GM12878 (cell line): Measurements from ENCODE around the gene SET. TPM values are rescaled to one million over a fixed set of nuclear protein-coding genes. Genes with fewer than 3 reads are reported as not detected.

Experiments
- ATAC-seq: fragments of 200-7000 bp; cut with Tn5 transposase; 3 replicates; pipeline ENCODE4 v1.9.1; 2020; ENCODE audit warnings: mild to moderate bottlenecking, moderate library complexity
- BruUV-seq: library from RNA; stranded (reverse); fragments of 400-500 nt; replicated peaks from 2 replicates; lab custom pipeline; 2021; lab: Mats Ljungman, UMichigan
- CTCF ChIA-PET: fragments of 300-600 bp; sonication (Branson Sonifier 250); formaldehyde crosslinking; extraction: SDS; loops from one replicate; lab custom pipeline; 2021; ENCODE audit warnings: inconsistent platforms; lab: Yijun Ruan, JAX
- POLR2A ChIA-PET: fragments of 350-600 bp; formaldehyde crosslinking; extraction: SDS; loops from one replicate; lab custom pipeline; 2021; ENCODE audit warnings: inconsistent platforms; lab: Charles Lee
- RAD21 ChIA-PET: fragments of 300-600 bp; sonication (Branson Sonifier 250); formaldehyde crosslinking; loops from one replicate; lab custom pipeline; 2023; ENCODE audit warnings: antibody characterized with exemption; ENCODE audit not compliant: unreplicated experiment; lab: Charles Lee
- SMC1A ChIA-PET: fragments of 300-600 bp; sonication (Branson Sonifier 250); formaldehyde crosslinking; loops from one replicate; lab custom pipeline; 2023; ENCODE audit not compliant: unreplicated experiment, uncharacterized antibody; lab: Charles Lee
- DNase-seq: peaks from one replicate; pipeline ENCODE4 v3.0.0-alpha.2; 2011; ENCODE audit warnings: low read depth, low spot score
- FAIRE-seq: peaks from 3 replicates; lab custom pipeline; 2011; peaks lifted over from hg19 to GRCh38; lab: Jason Lieb, UNC
- H2AFZ ChIP-seq: 2 replicates; pipeline ENCODE4 v1.6.0; 2011; ENCODE audit warnings: low read depth, low read length, control low read depth; ENCODE audit not compliant: control insufficient read depth
- H3K27ac ChIP-seq: 2 replicates; pipeline ENCODE4 v1.5.1; 2011; ENCODE audit warnings: control low read depth; ENCODE audit not compliant: control insufficient read depth, insufficient read depth
- H3K27me3 ChIP-seq, 2 experiments: replicated peaks in 1 of 2; 2 replicates each; pipeline versions ENCODE4 v1.6.0 to v1.6.1; 2011; ENCODE audit warnings: low read length in 1 of 2; ENCODE audit not compliant: control insufficient read depth in 2 of 2, insufficient read depth in 2 of 2
- H3K36me3 ChIP-seq, 2 experiments: 2 replicates each; pipeline ENCODE4 v1.5.1; 2011; ENCODE audit warnings: low read length in 1 of 2; ENCODE audit not compliant: control insufficient read depth in 2 of 2, insufficient read depth in 2 of 2
- H3K4me1 ChIP-seq: 2 replicates; pipeline ENCODE4 v1.6.1; 2011; ENCODE audit warnings: mild to moderate bottlenecking, low read length, moderate library complexity, mixed read lengths; ENCODE audit not compliant: control insufficient read depth, insufficient read depth
- H3K4me2 ChIP-seq: 2 replicates; pipeline ENCODE4 v1.6.0; 2011; ENCODE audit warnings: control low read depth; ENCODE audit not compliant: control insufficient read depth, insufficient read depth
- H3K4me3 ChIP-seq: fragments of 200-600 bp; sonication (generic); 2 replicates; pipeline ENCODE4 v1.5.1; 2016
- H3K79me2 ChIP-seq: 2 replicates; pipeline ENCODE4 v1.6.0; 2011; ENCODE audit warnings: low read length; ENCODE audit not compliant: control insufficient read depth, insufficient read depth
- H3K9ac ChIP-seq: 2 replicates; pipeline ENCODE4 v1.8.0; 2011; ENCODE audit warnings: low read length, control low read depth, mixed read lengths; ENCODE audit not compliant: control insufficient read depth, insufficient read depth
- H3K9me3 ChIP-seq: replicated peaks from 3 replicates; pipeline ENCODE4 v1.5.1; 2011; ENCODE audit warnings: mild to moderate bottlenecking, low read length; ENCODE audit not compliant: control insufficient read depth, insufficient read depth
- H4K20me1 ChIP-seq: 2 replicates; pipeline ENCODE4 v1.6.0; 2011; ENCODE audit not compliant: control insufficient read depth, insufficient read depth
- ELK1 ChIP-seq: IDR thresholded peaks from 2 replicates; pipeline ENCODE4 v1.6.1; 2012; ENCODE audit warnings: low read depth, low read length, improper control_type of control experiment
- ETV6 ChIP-seq, 2 experiments: fragments of 450-650 bp in 1 of 2; IDR thresholded peaks in 1 of 2; conservative IDR thresholded peaks in 1 of 2; 2 replicates each; pipeline ENCODE4 v1.6.1; 2014; ENCODE audit warnings: antibody characterized with exemption in 1 of 2, borderline replicate concordance in 1 of 2, low read depth in 1 of 2, mild to moderate bottlenecking in 1 of 2, moderate library complexity in 1 of 2
- MTA2 ChIP-seq: fragments of 450-650 bp; IDR thresholded peaks from 2 replicates; pipeline ENCODE4 v1.6.1; 2016; ENCODE audit warnings: low read depth, mild to moderate bottlenecking, moderate library complexity
- PAX8 ChIP-seq: fragments of 450-650 bp; IDR thresholded peaks from 2 replicates; pipeline ENCODE4 v1.6.1; 2017; ENCODE audit warnings: mild to moderate bottlenecking, moderate library complexity
- PBX3 ChIP-seq: IDR thresholded peaks from 2 replicates; pipeline ENCODE4 v1.6.1; 2011; ENCODE audit warnings: mild to moderate bottlenecking, low read depth, low read length, moderate library complexity; ENCODE audit not compliant: insufficient replicate concordance
- POLR2A ChIP-seq: IDR thresholded peaks from 2 replicates; pipeline ENCODE4 v1.6.1; 2011; ENCODE audit warnings: low read depth, mild to moderate bottlenecking, low read length
- POLR2AphosphoS2 ChIP-seq: IDR thresholded peaks from 2 replicates; pipeline ENCODE4 v1.6.1; 2011; ENCODE audit warnings: low read depth, mild to moderate bottlenecking, low read length, improper control_type of control experiment, moderate library complexity
- POLR2AphosphoS5 ChIP-seq: IDR thresholded peaks from 2 replicates; pipeline ENCODE4 v1.6.1; 2011; ENCODE audit warnings: mild to moderate bottlenecking, low read length, inconsistent platforms
- YY1 ChIP-seq: IDR thresholded peaks from 2 replicates; pipeline ENCODE4 v1.6.1; 2011; ENCODE audit warnings: low read depth, mild to moderate bottlenecking, low read length
- ZBED1 ChIP-seq: IDR thresholded peaks from 2 replicates; pipeline ENCODE4 v1.6.1; 2016; ENCODE audit warnings: borderline replicate concordance
- WGBS: methylation state at CpG from one replicate; pipeline ENCODE4 v1.1.6; 2016; ENCODE audit warnings: low lambda C conversion rate; ENCODE audit not compliant: insufficient replicate concordance, insufficient coverage; ENCODE audit errors: missing lambda C conversion rate; 5-methylcytosine and 5-hydroxymethylcytosine counted together
- in situ Hi-C: fragments of 300-500 bp; cut with MboI; formaldehyde crosslinking; loops from 9 replicates; pipeline ENCODE4 v1.14.3; 2018; ENCODE audit warnings: mixed read lengths
- intact Hi-C: fragments of 100-400 bp; cut with micrococcal nuclease; formaldehyde crosslinking; loops from one replicate; pipeline ENCODE4 v1.14.2; 2022; ENCODE audit not compliant: unreplicated experiment
- polyA plus RNA-seq, 11 experiments: library from polyadenylated mRNA; depleted of rRNA in 4 of 11; unstranded in 6 of 11; stranded (reverse) in 5 of 11; fragments of >200 nt; fragmentation: Nextera tagmentation in 4 of 11; fragmentation: Illumina TruSeq in 1 of 11; extraction: Ambion mirVana in 4 of 11; extraction: Trizol in 1 of 11; gene quantifications; 1 replicate in 1 of 11; 2 replicates in 10 of 11; pipeline versions ENCODE4 v1.2.1 to v1.2.3, GENCODE V29; 2011 to 2016; ENCODE audit warnings: inconsistent platforms in 2 of 11, missing spikeins in 2 of 11, low read depth in 1 of 11
- total RNA-seq, 4 experiments: library from RNA; depleted of rRNA in 3 of 4; stranded (reverse); fragments of >200 nt in 3 of 4; fragmentation: Illumina TruSeq in 1 of 4; extraction: Trizol in 1 of 4; gene quantifications; 2 replicates each; pipeline versions ENCODE4 v1.2.1 to v1.2.3, GENCODE V29; 2013 to 2021
- TF ChIP-seq, protein P1 (sequence below): fragments of 450-650 bp; IDR thresholded peaks from 2 replicates; pipeline ENCODE4 v1.6.1; 2017; ENCODE audit warnings: mild to moderate bottlenecking

SET gene
- total and polyA plus RNA-seq, 10 of the 15 experiments (the other 5 are each of a cell fraction or from before 2014, with no cell fraction given) = 284 to 706 (median 445) TPM

DNA sequence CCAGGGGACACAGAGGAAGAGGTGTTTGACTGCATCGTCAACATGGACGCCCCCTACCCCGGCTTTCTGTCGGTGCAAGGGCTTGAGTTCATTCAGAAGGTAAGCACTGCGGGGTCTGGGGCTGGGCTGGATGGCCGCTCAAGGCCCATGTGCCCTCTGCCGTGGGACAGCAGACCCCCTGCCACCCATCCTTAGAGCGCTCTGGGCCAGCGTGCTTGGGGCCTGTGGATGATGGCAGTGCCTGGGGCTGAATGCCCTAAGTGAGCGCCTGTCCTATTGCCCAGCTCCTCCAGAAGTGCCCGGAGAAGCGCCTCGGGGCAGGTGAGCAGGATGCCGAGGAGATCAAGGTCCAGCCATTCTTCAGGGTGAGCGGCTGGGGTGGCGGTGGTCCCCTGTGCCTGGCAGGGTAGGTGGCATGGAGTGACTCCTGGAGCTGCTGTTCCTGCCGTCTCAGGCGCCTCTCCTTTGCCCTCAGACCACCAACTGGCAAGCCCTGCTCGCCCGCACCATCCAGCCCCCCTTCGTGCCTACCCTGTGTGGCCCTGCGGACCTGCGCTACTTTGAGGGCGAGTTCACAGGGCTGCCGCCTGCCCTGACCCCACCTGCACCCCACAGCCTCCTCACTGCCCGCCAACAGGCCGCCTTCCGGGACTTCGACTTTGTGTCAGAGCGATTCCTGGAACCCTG lies 31.0 kb downstream of the SET start:
- no peak overlapping the region for H3K27ac ChIP-seq
- no peaks in the 10 kb centered on the region for H4K20me1 ChIP-seq
- no peak for DNase-seq
- no peak overlapping the region for H3K9ac ChIP-seq
- ChIA-PET RAD21 (no interaction called here), SMC1A (no interaction called here), CTCF (no interaction called here), POLR2A (no interaction called here)
- in situ Hi-C loops = no loop called here
- FAIRE-seq = no peak
- TF ChIP-seq PBX3 (no peak), POLR2A (0 out of 2 replicates have a peak, but pooled peaks have one; percentile 19)
- H2AFZ ChIP-seq = no peak overlapping the region
- peaks cover 0 to 4% of the 10 kb centered on the region in 2 experiments; a peak in 2 of 4 replicates for H3K36me3 ChIP-seq
- H3K27me3 ChIP-seq = no peaks in the 10 kb centered on the region
- no TSS peak for BruUV-seq
- H3K4me2 ChIP-seq = no peak overlapping the region
- ATAC-seq = no peak
- no peak overlapping the region for H3K4me3 ChIP-seq
- peaks cover 3% of the 10 kb centered on the region for H3K4me1 ChIP-seq
- H3K9me3 ChIP-seq = no peaks in the 10 kb centered on the region
- H3K79me2 ChIP-seq = peaks cover 20% of the 10 kb centered on the region
- intact Hi-C loops = loop anchor here (5.0 kb wide), 1 partner anchor 227 kb away; the partner anchor contains the start of genes DOLK and NUP188
- 98% methylated on average over 30 of the region's 30 CpGs for WGBS

DNA sequence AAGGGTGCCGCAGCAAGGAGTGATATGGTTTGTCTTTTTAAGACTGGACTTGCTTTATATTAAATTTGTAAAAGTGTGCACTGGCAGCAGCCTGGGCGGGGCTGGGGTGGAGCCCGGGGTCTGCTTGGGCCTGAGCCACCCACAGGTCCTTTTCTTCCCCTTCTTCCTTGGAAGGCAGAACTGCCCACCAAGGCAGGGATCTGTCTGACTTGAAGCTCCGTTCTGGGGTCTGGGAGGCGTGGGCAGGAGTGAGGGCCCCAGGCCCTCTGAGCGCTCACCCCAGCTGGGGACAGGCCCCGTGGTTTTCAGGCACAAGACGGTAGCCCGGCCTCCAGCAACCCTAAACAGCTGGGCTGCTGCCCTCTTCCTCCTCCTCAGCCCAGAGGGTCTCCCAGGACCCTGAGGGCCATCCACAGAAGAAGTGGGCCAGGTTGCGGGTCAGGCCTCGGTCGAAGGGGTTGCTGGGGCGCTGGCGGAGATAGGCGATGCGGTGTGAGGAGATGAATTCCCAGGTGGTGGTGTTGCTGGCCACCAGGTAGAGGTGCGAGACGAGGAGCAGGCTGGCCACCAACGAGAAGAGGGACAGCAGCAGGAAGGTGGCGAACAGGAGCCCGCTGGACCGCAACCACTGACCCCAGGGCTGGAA lies 31.9 kb downstream of the SET start:
- in situ Hi-C loops (no loop called here), intact Hi-C loops (loop anchor here (5.0 kb wide), 1 partner anchor 226 kb away; the partner anchor contains the start of genes DOLK and NUP188)
- H3K4me3 ChIP-seq = no peak overlapping the region
- no peak overlapping the region for H3K27ac ChIP-seq
- ChIA-PET CTCF (no interaction called here), SMC1A (no interaction called here), RAD21 (no interaction called here), POLR2A (interaction anchor here (0.5 to 1.4 kb wide), 2 partner anchors 16 to 75 kb away, joined by 3 to 4 read pairs; no protein-coding TSS in a partner anchor)
- ATAC-seq = no peak
- H3K4me1 ChIP-seq = peaks cover 5% of the 10 kb centered on the region
- no peak for FAIRE-seq
- no peaks in the 10 kb centered on the region for H4K20me1 ChIP-seq
- no peaks in the 10 kb centered on the region for H3K9me3 ChIP-seq
- H2AFZ ChIP-seq = no peak overlapping the region
- H3K4me2 ChIP-seq = no peak overlapping the region
- H3K27me3 ChIP-seq = no peaks in the 10 kb centered on the region
- no peak overlapping the region for H3K9ac ChIP-seq
- peaks cover 0 to 4% of the 10 kb centered on the region in 2 experiments; a peak in 2 of 4 replicates for H3K36me3 ChIP-seq
- no TSS peak for BruUV-seq
- peaks cover 20% of the 10 kb centered on the region for H3K79me2 ChIP-seq
- 95% methylated on average over 22 of the region's 22 CpGs for WGBS
- no peak for DNase-seq
- TF ChIP-seq, protein P1, sequence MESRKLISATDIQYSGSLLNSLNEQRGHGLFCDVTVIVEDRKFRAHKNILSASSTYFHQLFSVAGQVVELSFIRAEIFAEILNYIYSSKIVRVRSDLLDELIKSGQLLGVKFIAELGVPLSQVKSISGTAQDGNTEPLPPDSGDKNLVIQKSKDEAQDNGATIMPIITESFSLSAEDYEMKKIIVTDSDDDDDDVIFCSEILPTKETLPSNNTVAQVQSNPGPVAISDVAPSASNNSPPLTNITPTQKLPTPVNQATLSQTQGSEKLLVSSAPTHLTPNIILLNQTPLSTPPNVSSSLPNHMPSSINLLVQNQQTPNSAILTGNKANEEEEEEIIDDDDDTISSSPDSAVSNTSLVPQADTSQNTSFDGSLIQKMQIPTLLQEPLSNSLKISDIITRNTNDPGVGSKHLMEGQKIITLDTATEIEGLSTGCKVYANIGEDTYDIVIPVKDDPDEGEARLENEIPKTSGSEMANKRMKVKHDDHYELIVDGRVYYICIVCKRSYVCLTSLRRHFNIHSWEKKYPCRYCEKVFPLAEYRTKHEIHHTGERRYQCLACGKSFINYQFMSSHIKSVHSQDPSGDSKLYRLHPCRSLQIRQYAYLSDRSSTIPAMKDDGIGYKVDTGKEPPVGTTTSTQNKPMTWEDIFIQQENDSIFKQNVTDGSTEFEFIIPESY = no peak
- TF ChIP-seq POLR2AphosphoS5 (no peak), ETV6 (conservative IDR thresholded peaks at IDR 0.05 in 1 of 2, IDR thresholded peaks at IDR 0.05 in 1 of 2; ENCODE audit: borderline replicate concordance in 1 of 2, low read depth in 1 of 2) (no peak), PAX8 (no peak), ZBED1 (no peak), POLR2AphosphoS2 (no peak), YY1 (no peak), ELK1 (no peak), MTA2 (no peak)
